ENCODE data around the gene OR52E2. TPM values are rescaled to one million over a fixed set of nuclear protein-coding genes. Genes with fewer than 3 reads are reported as not detected.

Gene OR52E2
- polyA plus RNA-seq, 12 donors = not detected

DNA sequence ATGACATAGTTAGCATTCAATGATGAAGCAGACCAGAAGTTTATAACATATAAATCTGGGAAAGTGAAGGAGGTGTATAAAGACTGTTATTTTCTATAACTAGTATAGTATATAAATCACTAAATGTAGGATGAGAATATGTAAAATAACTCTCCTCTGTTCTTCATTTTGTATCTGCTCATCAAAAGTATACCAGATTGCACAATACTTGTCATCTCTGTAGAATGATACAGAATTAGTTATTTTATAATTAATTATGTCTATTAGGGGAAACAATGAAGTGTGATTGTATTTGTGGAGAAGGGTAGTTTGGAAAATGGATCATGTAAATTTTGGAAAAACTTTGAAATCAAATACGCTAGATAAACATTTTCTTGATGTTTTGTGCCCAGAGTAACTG is 46.4 kb downstream of the OR52E2 start:
- DNase-seq = no peak

DNA sequence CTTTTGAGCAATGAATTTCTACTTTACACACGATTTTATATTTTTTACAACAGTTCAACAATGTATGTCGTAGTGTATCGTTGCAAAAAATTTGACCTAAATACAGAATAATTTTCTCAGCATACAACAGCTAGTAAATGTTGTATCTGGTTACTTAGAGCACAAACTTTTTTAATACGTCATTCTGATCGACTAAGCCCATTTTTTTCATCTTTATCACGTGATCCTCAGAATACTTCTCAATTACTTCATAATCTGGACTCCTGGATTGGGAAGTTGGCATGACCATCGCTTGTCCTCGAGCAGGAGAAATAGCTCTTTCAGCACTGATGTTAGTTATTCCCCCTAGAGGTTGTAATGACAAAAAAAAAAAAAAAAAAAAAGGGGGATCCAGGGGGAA is 48.2 kb downstream of the OR52E2 start:
- DNase-seq = no peak

Other genes starting within 250 kb of the OR52E2 start
- gene OR51F2, start 238.3 kb downstream of the OR52E2 start, polyA plus RNA-seq (ENCODE audit: insufficient read length in 12 of 12) = not detected
- not detected for gene OR51S1, start 210.4 kb downstream of the OR52E2 start, polyA plus RNA-seq (ENCODE audit: insufficient read length in 12 of 12)
- gene OR51T1, start 177.7 kb downstream of the OR52E2 start, polyA plus RNA-seq (ENCODE audit: insufficient read length in 12 of 12) = not detected
- not detected for gene OR51A7, start 155.8 kb downstream of the OR52E2 start, polyA plus RNA-seq (ENCODE audit: insufficient read length in 12 of 12)
- gene OR51G2, start 140.3 kb downstream of the OR52E2 start, polyA plus RNA-seq (ENCODE audit: insufficient read length in 12 of 12) = not detected
- not detected for gene OR51G1, start 135.3 kb downstream of the OR52E2 start, polyA plus RNA-seq (ENCODE audit: insufficient read length in 12 of 12)
- not detected for gene OR51A4, start 112.0 kb downstream of the OR52E2 start, polyA plus RNA-seq (ENCODE audit: insufficient read length in 12 of 12)
- not detected for gene OR51A2, start 103.9 kb downstream of the OR52E2 start, polyA plus RNA-seq (ENCODE audit: insufficient read length in 12 of 12)
- under 1 TPM in 2 of 12 donors, not detected in 10; 0.03 TPM for gene OR51L1, start 64.8 kb downstream of the OR52E2 start, polyA plus RNA-seq (ENCODE audit: insufficient read length in 12 of 12)
- gene OR52J3, start 13.1 kb downstream of the OR52E2 start, polyA plus RNA-seq (ENCODE audit: insufficient read length in 12 of 12) = not detected
- gene OR52E1, start 9.9 kb upstream of the OR52E2 start, polyA plus RNA-seq (ENCODE audit: insufficient read length in 12 of 12) = not detected
- not detected for gene OR52A5, start 78.7 kb upstream of the OR52E2 start, polyA plus RNA-seq (ENCODE audit: insufficient read length in 12 of 12)
- under 1 TPM in 6 of 12 donors, not detected in 6; 0.01 to 0.03 (median 0.02) TPM for gene OR52A1, start 95.1 kb upstream of the OR52E2 start, polyA plus RNA-seq (ENCODE audit: insufficient read length in 12 of 12)
- not detected for gene OR51V1, start 141.1 kb upstream of the OR52E2 start, polyA plus RNA-seq (ENCODE audit: insufficient read length in 12 of 12)
- gene HBB, start 167.4 kb upstream of the OR52E2 start, polyA plus RNA-seq (ENCODE audit: insufficient read length in 12 of 12) = 1,000 to 10,000 TPM in 2 of 12 donors, 100 to 1,000 TPM in 9, not detected in 1; 100 to 1,375 (median 373) TPM
- gene HBD, start 174.9 kb upstream of the OR52E2 start, polyA plus RNA-seq (ENCODE audit: insufficient read length in 12 of 12) = under 1 TPM in 7 of 12 donors, not detected in 5; 0.25 to 0.80 (median 0.38) TPM
- gene HBG1, start 190.2 kb upstream of the OR52E2 start, polyA plus RNA-seq (ENCODE audit: insufficient read length in 12 of 12) = 1,000 to 10,000 TPM in 2 of 12 donors, 100 to 1,000 TPM in 3, 10 to 100 TPM in 2, 1 to 10 TPM in 4, not detected in 1; 4.2 to 8,722 (median 70.4) TPM
- gene HBG2, start 195.2 kb upstream of the OR52E2 start, polyA plus RNA-seq (ENCODE audit: insufficient read length in 12 of 12) = over 10,000 TPM in 2 of 12 donors, 1,000 to 10,000 TPM in 9, 100 to 1,000 TPM in 1; 964 to 18,217 (median 4,493) TPM
- 10 to 100 TPM in 7 of 12 donors, 1 to 10 TPM in 4, not detected in 1; 1.4 to 85.4 (median 19.9) TPM for gene HBE1, start 210.3 kb upstream of the OR52E2 start, polyA plus RNA-seq (ENCODE audit: insufficient read length in 12 of 12)
- gene OR51B4, start 242.3 kb upstream of the OR52E2 start, polyA plus RNA-seq (ENCODE audit: insufficient read length in 12 of 12) = under 1 TPM in 1 of 12 donors, not detected in 11; 0.33 TPM